Mesenchymal stem cell (in vitro differentiated cells and primary cell): ENCODE results near the gene FAM20B.

Experiments
- DNase-seq: peaks from one replicate; pipeline ENCODE4 v3.0.0-alpha.2; 2013
- H2AFZ ChIP-seq: one replicate; pipeline ENCODE4 v1.6.1; 2013; ENCODE audit warnings: low read depth, mild to moderate bottlenecking, control low read depth, inconsistent platforms, low read length, moderate library complexity
- H2AK5ac ChIP-seq: 2 replicates; pipeline ENCODE4 v1.6.1; 2013; ENCODE audit warnings: low read length, moderate library complexity, mild to moderate bottlenecking, inconsistent platforms; ENCODE audit not compliant: severe bottlenecking
- H2BK120ac ChIP-seq: one replicate; pipeline ENCODE4 v1.6.1; 2013; ENCODE audit warnings: low read depth, mild to moderate bottlenecking, inconsistent platforms, low read length, moderate library complexity
- H2BK12ac ChIP-seq, 2 experiments: one replicate each; pipeline ENCODE4 v1.6.1; 2013; ENCODE audit warnings: inconsistent platforms in 2 of 2, low read length in 2 of 2, mild to moderate bottlenecking in 2 of 2, moderate library complexity in 2 of 2, control low read depth in 1 of 2
- H2BK15ac ChIP-seq: one replicate; pipeline ENCODE4 v1.6.1; 2013; ENCODE audit warnings: mild to moderate bottlenecking, low read depth, inconsistent platforms; ENCODE audit not compliant: poor library complexity, severe bottlenecking
- H2BK5ac ChIP-seq: 2 replicates; pipeline ENCODE4 v1.6.1; 2013; ENCODE audit warnings: low read depth, mild to moderate bottlenecking, low read length, control low read depth, inconsistent platforms; ENCODE audit not compliant: poor library complexity, severe bottlenecking
- H3K14ac ChIP-seq, 2 experiments: one replicate each; pipeline ENCODE4 v1.6.1; 2013; ENCODE audit warnings: inconsistent platforms in 2 of 2, low read length in 2 of 2, control low read depth in 1 of 2, mild to moderate bottlenecking in 1 of 2, moderate library complexity in 1 of 2
- H3K18ac ChIP-seq, 2 experiments: one replicate each; pipeline ENCODE4 v1.6.1; 2013; ENCODE audit warnings: inconsistent platforms in 2 of 2, low read length in 2 of 2, control low read depth in 1 of 2, low read depth in 1 of 2, mild to moderate bottlenecking in 1 of 2
- H3K23ac ChIP-seq, 2 experiments: one replicate each; pipeline ENCODE4 v1.6.1; 2013; ENCODE audit warnings: inconsistent platforms in 2 of 2, low read length in 2 of 2, mild to moderate bottlenecking in 2 of 2, moderate library complexity in 2 of 2, control low read depth in 1 of 2
- H3K27ac ChIP-seq: 2 replicates; pipeline ENCODE4 v1.5.1; 2013; ENCODE audit warnings: mild to moderate bottlenecking, moderate library complexity, low read length, control low read depth, inconsistent platforms; ENCODE audit not compliant: poor library complexity, severe bottlenecking
- H3K27me3 ChIP-seq, 2 experiments: 2 replicates each; pipeline versions ENCODE4 v1.6.1 to v1.7.0; 2013; ENCODE audit warnings: low read length in 2 of 2, mild to moderate bottlenecking in 2 of 2, moderate library complexity in 2 of 2, control low read depth in 1 of 2, inconsistent platforms in 1 of 2; ENCODE audit not compliant: control insufficient read depth in 1 of 2, insufficient read depth in 1 of 2
- H3K36me3 ChIP-seq, 2 experiments: 2 replicates each; pipeline versions ENCODE4 v1.6.1 to v1.7.0; 2013; ENCODE audit warnings: low read length in 2 of 2, control low read depth in 1 of 2, inconsistent platforms in 1 of 2, low read depth in 1 of 2, mild to moderate bottlenecking in 1 of 2; ENCODE audit not compliant: insufficient read depth in 2 of 2, control insufficient read depth in 1 of 2
- H3K4ac ChIP-seq, 2 experiments: one replicate each; pipeline ENCODE4 v1.6.1; 2013; ENCODE audit warnings: inconsistent platforms in 2 of 2, low read length in 2 of 2, mild to moderate bottlenecking in 2 of 2, moderate library complexity in 2 of 2, control low read depth in 1 of 2, low read depth in 1 of 2
- H3K4me1 ChIP-seq: 2 replicates; pipeline ENCODE4 v1.6.1; 2013; ENCODE audit warnings: low read depth, low read length, control low read depth; ENCODE audit not compliant: control insufficient read depth, insufficient read depth
- H3K4me2 ChIP-seq: 2 replicates; pipeline ENCODE4 v1.6.1; 2013; ENCODE audit warnings: low read length, mild to moderate bottlenecking, inconsistent platforms; ENCODE audit not compliant: poor library complexity, severe bottlenecking
- H3K4me3 ChIP-seq, 2 experiments: 2 replicates each; pipeline versions ENCODE4 v1.5.1 to v1.7.0; 2013; ENCODE audit warnings: low read length in 2 of 2, mild to moderate bottlenecking in 2 of 2, control low read depth in 1 of 2, low read depth in 1 of 2; ENCODE audit not compliant: insufficient read depth in 1 of 2
- H3K79me1 ChIP-seq: replicated peaks from 2 replicates; pipeline ENCODE4 v1.6.1; 2013; ENCODE audit warnings: mild to moderate bottlenecking, control low read depth, low read length, inconsistent platforms; ENCODE audit not compliant: poor library complexity, severe bottlenecking
- H3K9ac ChIP-seq: 2 replicates; pipeline ENCODE4 v1.7.0; 2013; ENCODE audit warnings: mild to moderate bottlenecking, low read length, moderate library complexity
- H3K9me3 ChIP-seq: 2 replicates; pipeline ENCODE4 v1.7.0; 2013; ENCODE audit warnings: mild to moderate bottlenecking, low read length; ENCODE audit not compliant: control insufficient read depth
- H4K8ac ChIP-seq: one replicate; pipeline ENCODE4 v1.6.1; 2013; ENCODE audit warnings: inconsistent platforms, mild to moderate bottlenecking, low read length, moderate library complexity
- H4K91ac ChIP-seq: one replicate; pipeline ENCODE4 v1.6.1; 2013; ENCODE audit warnings: mild to moderate bottlenecking, low read length, inconsistent platforms
- WGBS: methylation state at CpG from one replicate; pipeline ENCODE4 v1.1.7; 2013; ENCODE audit warnings: mixed read lengths; 5-methylcytosine and 5-hydroxymethylcytosine counted together

FAM20B gene

GRCh38 chr1:179048339-179049124 lies 22.8 kb downstream of the FAM20B start:
- Histone ChIP-seq H2BK12ac (no peak overlapping the region), H3K4ac (no peak overlapping the region), H3K18ac (no peak overlapping the region), H2BK15ac (no peak overlapping the region), H3K9ac (no peak overlapping the region), H3K14ac (no peak overlapping the region), H3K4me1 (peaks cover 2% of the 10 kb centered on the region), H2BK120ac (no peak overlapping the region), H3K4me2 (no peak overlapping the region), H3K79me1 (peaks cover 17% of the 10 kb centered on the region), H2AK5ac (no peak overlapping the region), H3K4me3 (no peak overlapping the region), H3K9me3 (no peaks in the 10 kb centered on the region), H3K27ac (no peak overlapping the region), H2AFZ (no peak overlapping the region), H3K36me3 (peaks cover 6 to 38% of the 10 kb centered on the region in 2 experiments), H2BK5ac (no peak overlapping the region), H4K8ac (no peak overlapping the region), H4K91ac (no peak overlapping the region), H3K27me3 (no peaks in the 10 kb centered on the region), H3K23ac (no peak overlapping the region)
- WGBS = 100% methylated on average over 1 of the region's 1 CpG
- no peak for DNase-seq

DNA sequence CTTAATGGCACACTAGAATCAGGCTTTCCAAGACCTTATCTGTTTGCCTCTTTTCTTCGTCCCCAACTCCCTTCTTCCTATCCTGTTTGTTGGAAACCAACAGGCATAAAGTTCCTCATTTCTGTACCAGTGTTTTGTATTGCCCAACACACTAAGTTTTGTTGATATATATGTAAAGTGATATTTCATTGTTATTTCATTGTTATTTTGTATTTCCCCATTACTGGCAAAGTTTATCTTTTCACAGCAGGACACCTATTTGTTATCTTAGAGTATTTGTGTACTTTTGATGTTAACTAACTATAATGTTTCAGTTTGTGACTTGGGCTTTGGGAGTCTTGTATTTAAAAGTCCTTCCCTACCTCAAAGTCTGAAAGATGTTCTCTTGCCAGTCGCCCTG lies 27.1 kb downstream of the FAM20B start:
- H3K4me1 ChIP-seq = no peaks in the 10 kb centered on the region
- H2BK12ac ChIP-seq = no peak overlapping the region
- no peak overlapping the region for H2BK15ac ChIP-seq
- no peak overlapping the region for H3K27ac ChIP-seq
- no peak overlapping the region for H2BK5ac ChIP-seq
- no peaks in the 10 kb centered on the region for H3K27me3 ChIP-seq
- no peak overlapping the region for H3K14ac ChIP-seq
- no peak overlapping the region for H2BK120ac ChIP-seq
- peaks cover 4% of the 10 kb centered on the region for H3K9me3 ChIP-seq
- peaks cover 6 to 59% of the 10 kb centered on the region in 2 experiments for H3K36me3 ChIP-seq
- no peak overlapping the region for H3K23ac ChIP-seq
- H2AFZ ChIP-seq = no peak overlapping the region
- no peak overlapping the region for H3K4ac ChIP-seq
- no peak overlapping the region for H3K9ac ChIP-seq
- no peak overlapping the region for H3K4me2 ChIP-seq
- H3K79me1 ChIP-seq = peaks cover 8% of the 10 kb centered on the region
- no peak for DNase-seq
- H3K18ac ChIP-seq = no peak overlapping the region
- H3K4me3 ChIP-seq = no peak overlapping the region
- H2AK5ac ChIP-seq = no peak overlapping the region
- H4K8ac ChIP-seq = no peak overlapping the region
- no peak overlapping the region for H4K91ac ChIP-seq
- 100% methylated on average over 1 of the region's 2 CpGs for WGBS

- Histone ChIP-seq H3K79me1 (peaks cover 5% of the 10 kb centered on the region), H3K4me3 (no peak overlapping the region), H2BK12ac (no peak overlapping the region), H3K4me1 (peaks cover 3% of the 10 kb centered on the region), H3K9ac (no peak overlapping the region), H4K8ac (no peak overlapping the region), H3K4ac (no peak overlapping the region), H3K36me3 (peaks cover 6 to 57% of the 10 kb centered on the region in 2 experiments), H2BK15ac (no peak overlapping the region), H3K27me3 (no peaks in the 10 kb centered on the region), H2AK5ac (no peak overlapping the region), H3K18ac (no peak overlapping the region), H3K27ac (no peak overlapping the region), H3K4me2 (no peak overlapping the region), H2BK5ac (no peak overlapping the region), H2BK120ac (no peak overlapping the region), H3K23ac (no peak overlapping the region), H4K91ac (no peak overlapping the region), H2AFZ (no peak overlapping the region), H3K9me3 (peaks cover 4% of the 10 kb centered on the region), H3K14ac (no peak overlapping the region)
- no peak for DNase-seq
- WGBS = no CpG with 5 or more reads among the region's 2 CpGs
Observed at GRCh38 chr1:179053486-179053885, 27.8 kb downstream of the FAM20B start.

- H4K8ac ChIP-seq = no peak overlapping the region
- no peak overlapping the region for H3K9ac ChIP-seq
Observed at GRCh38 chr1:179055937-179056336, 30.2 kb downstream of the FAM20B start.

More at GRCh38 chr1:179055937-179056336, 30.2 kb downstream of the FAM20B start:
- Histone ChIP-seq H2BK120ac (no peak overlapping the region), H2BK12ac (no peak overlapping the region), H3K4me2 (no peak overlapping the region), H3K18ac (no peak overlapping the region), H3K9me3 (peaks cover 4% of the 10 kb centered on the region), H2AFZ (no peak overlapping the region), H3K27me3 (no peaks in the 10 kb centered on the region), H3K79me1 (peaks cover 9% of the 10 kb centered on the region), H3K27ac (no peak overlapping the region), H2BK15ac (no peak overlapping the region), H3K4me1 (peaks cover 3% of the 10 kb centered on the region), H3K4me3 (no peak overlapping the region), H3K14ac (no peak overlapping the region), H3K4ac (no peak overlapping the region), H3K23ac (no peak overlapping the region), H4K91ac (no peak overlapping the region), H2AK5ac (no peak overlapping the region), H3K36me3 (peaks cover 6 to 47% of the 10 kb centered on the region in 2 experiments), H2BK5ac (no peak overlapping the region)
- WGBS = 94% methylated on average over 2 of the region's 2 CpGs
- no peak for DNase-seq
